Left kidney (tissue), 2 donors: ENCODE measurements around the gene RCAN2. TPM values are rescaled to one million over a fixed set of nuclear protein-coding genes. Genes with fewer than 3 reads are reported as not detected.
A peak's percentile ranks its signal among the peaks of the same experiment; 100 is the strongest.
"Not testable (repeated sequence)": the region's sequence is repeated elsewhere in the genome, so short reads cannot be mapped to it uniquely, and the experiment has no call there.

Experiments used
- DNase-seq: peaks from one replicate; pipeline ENCODE4 v3.0.0-alpha.2; 2013
- polyA plus RNA-seq: library from polyadenylated mRNA; unstranded; fragments of 120-200 nt; gene quantifications from one replicate; pipeline ENCODE4 v1.2.1, GENCODE V29; 2013; ENCODE audit not compliant: insufficient read length

The RCAN2 gene
- polyA plus RNA-seq, 1 donor: 22.5 TPM

GRCh38 chr6:46440641-46441040 lies 50.6 kb downstream of the RCAN2 start:
- DNase-seq: no peak

- DNase-seq: no peak
Measured at GRCh38 chr6:46440141-46440540, 51.1 kb downstream of the RCAN2 start.

- no peak for DNase-seq
Measured at GRCh38 chr6:46438245-46438644, 53.0 kb downstream of the RCAN2 start.

- DNase-seq: no peak
Measured at GRCh38 chr6:46437671-46438221, 53.5 kb downstream of the RCAN2 start.

- DNase-seq: no peak
Measured at GRCh38 chr6:46422619-46423018, 68.6 kb downstream of the RCAN2 start.

GRCh38 chr6:46421939-46422338 lies 69.3 kb downstream of the RCAN2 start:
- DNase-seq: no peak

GRCh38 chr6:46420921-46421638 lies 70.2 kb downstream of the RCAN2 start:
- no peak for DNase-seq

GRCh38 chr6:46419576-46420002 lies 71.7 kb downstream of the RCAN2 start:
- peak; percentile 79 for DNase-seq

- DNase-seq: no peak
Measured at GRCh38 chr6:46414398-46414797, 76.9 kb downstream of the RCAN2 start.

- DNase-seq: no peak
Measured at GRCh38 chr6:46412662-46413061, 78.6 kb downstream of the RCAN2 start.

GRCh38 chr6:46411456-46412197 lies 79.6 kb downstream of the RCAN2 start:
- DNase-seq: no peak

GRCh38 chr6:46410334-46410953 lies 80.8 kb downstream of the RCAN2 start:
- DNase-seq: peak; percentile 68

GRCh38 chr6:46407776-46408530 lies 83.3 kb downstream of the RCAN2 start:
- DNase-seq: no peak

GRCh38 chr6:46407246-46407645 lies 84.0 kb downstream of the RCAN2 start:
- no peak for DNase-seq

- DNase-seq: not testable (repeated sequence)
Measured at GRCh38 chr6:46405620-46406180, 85.5 kb downstream of the RCAN2 start.

GRCh38 chr6:46400898-46401297 lies 90.4 kb downstream of the RCAN2 start:
- no peak for DNase-seq

- DNase-seq: no peak
Measured at GRCh38 chr6:46395530-46395929, 95.7 kb downstream of the RCAN2 start.

- no peak for DNase-seq
Measured at GRCh38 chr6:46393940-46394337, 97.3 kb downstream of the RCAN2 start.

GRCh38 chr6:46393161-46393939 lies 97.9 kb downstream of the RCAN2 start:
- DNase-seq: no peak

GRCh38 chr6:46392294-46392693 lies 99.0 kb downstream of the RCAN2 start:
- DNase-seq: no peak
